ENCODE results near the gene ABCA13. TPM values are rescaled to one million over a fixed set of nuclear protein-coding genes. Genes with fewer than 3 reads are reported as not detected.
A peak's percentile ranks its signal among the peaks of the same experiment; 100 is the strongest.

Gene ABCA13
- polyA plus RNA-seq, 3 donors: 0.10 to 0.41 (median 0.37) TPM

- peaks cover under 1 to 8% of the 10 kb centered on the region in 2 donors for H3K27me3 ChIP-seq (ENCODE audit: control insufficient read depth in 2 of 2, insufficient read depth in 2 of 2, low read length in 2 of 2)
- TF ChIP-seq CTCF (IDR thresholded peaks at IDR 0.05): no peak
Measured at GRCh38 chr7:48518092-48518491, 346.8 kb downstream of the ABCA13 start.

GRCh38 chr7:48522692-48523091 lies 351.4 kb downstream of the ABCA13 start:
- Histone ChIP-seq H4K20me1 (ENCODE audit: insufficient read depth, low read length) (no peaks in the 10 kb centered on the region), H3K4me2 (replicated peaks; ENCODE audit: extremely low read depth, low read length, poor library complexity, severe bottlenecking) (no peak overlapping the region), H3K36me3 (replicated peaks in 1 of 2; ENCODE audit: control insufficient read depth in 1 of 2, insufficient read depth in 2 of 2, low read length in 2 of 2) (no peaks in the 10 kb centered on the region), H3K9ac (ENCODE audit: insufficient read depth, low read length, poor library complexity, severe bottlenecking) (no peak overlapping the region), H3K4me1 (ENCODE audit: control insufficient read depth in 1 of 2, insufficient read depth in 2 of 2, low read length in 2 of 2) (no peaks in the 10 kb centered on the region), H3K9me3 (replicated peaks in 1 of 2; ENCODE audit: control insufficient read depth in 1 of 2, insufficient read depth in 1 of 2, low read length in 2 of 2) (no peaks in the 10 kb centered on the region), H3K4me3 (replicated peaks in 1 of 3; ENCODE audit: low read depth in 2 of 3, low read length in 3 of 3) (no peak overlapping the region), H3K79me2 (ENCODE audit: insufficient read depth, low read length) (no peaks in the 10 kb centered on the region), H3K27ac (ENCODE audit: low read depth in 1 of 2, low read length in 2 of 2) (no peak overlapping the region), H2AFZ (ENCODE audit: insufficient read depth, low read depth, low read length, poor library complexity, severe bottlenecking) (no peak overlapping the region), H3K27me3 (ENCODE audit: control insufficient read depth in 2 of 2, insufficient read depth in 2 of 2, low read length in 2 of 2) (no peaks in the 10 kb centered on the region)
- Mint-ChIP-seq H3K27me3 (ENCODE audit: low read depth in 3 of 3) (peaks cover 2 to 8% (median 5%) of the 10 kb centered on the region in 3 donors), H3K9me3 (peaks cover 0 to 3% (median 0%) of the 10 kb centered on the region in 7 donors), H3K4me3 (no peak overlapping the region), H3K27ac (peak overlapping the region in 1 of 7 donors; percentile 73), H3K4me1 (no peaks in the 10 kb centered on the region), H3K36me3 (no peaks in the 10 kb centered on the region)
- intact Hi-C loops (cut with micrococcal nuclease): no loop called here
- DNase-seq: no peak
- TF ChIP-seq CTCF (IDR thresholded peaks at IDR 0.05): no peak

More at GRCh38 chr7:48518092-48518491, 346.8 kb downstream of the ABCA13 start:
- no peak for DNase-seq
- Histone ChIP-seq H4K20me1 (ENCODE audit: insufficient read depth, low read length) (no peaks in the 10 kb centered on the region), H3K4me3 (replicated peaks in 1 of 3; ENCODE audit: low read depth in 2 of 3, low read length in 3 of 3) (no peak overlapping the region), H2AFZ (ENCODE audit: insufficient read depth, low read depth, low read length, poor library complexity, severe bottlenecking) (no peak overlapping the region), H3K4me1 (ENCODE audit: control insufficient read depth in 1 of 2, insufficient read depth in 2 of 2, low read length in 2 of 2) (peaks cover 5 to 10% of the 10 kb centered on the region in 2 donors), H3K36me3 (replicated peaks in 1 of 2; ENCODE audit: control insufficient read depth in 1 of 2, insufficient read depth in 2 of 2, low read length in 2 of 2) (no peaks in the 10 kb centered on the region), H3K4me2 (replicated peaks; ENCODE audit: extremely low read depth, low read length, poor library complexity, severe bottlenecking) (no peak overlapping the region), H3K27ac (ENCODE audit: low read depth in 1 of 2, low read length in 2 of 2) (no peak overlapping the region), H3K9me3 (replicated peaks in 1 of 2; ENCODE audit: control insufficient read depth in 1 of 2, insufficient read depth in 1 of 2, low read length in 2 of 2) (no peaks in the 10 kb centered on the region), H3K9ac (ENCODE audit: insufficient read depth, low read length, poor library complexity, severe bottlenecking) (no peak overlapping the region), H3K79me2 (ENCODE audit: insufficient read depth, low read length) (no peaks in the 10 kb centered on the region)
- no CpG with 5 or more reads among the region's 2 CpGs for WGBS (ENCODE audit: insufficient coverage)
- Mint-ChIP-seq H3K4me3 (no peak overlapping the region), H3K36me3 (peaks cover 0 to 5% of the 10 kb centered on the region in 2 donors), H3K27ac (no peak overlapping the region), H3K27me3 (ENCODE audit: low read depth in 3 of 3) (peaks cover 5 to 12% (median 6%) of the 10 kb centered on the region in 3 donors), H3K9me3 (peaks cover 0 to 4% (median 0%) of the 10 kb centered on the region in 7 donors), H3K4me1 (peaks cover 8% of the 10 kb centered on the region)
- intact Hi-C loops (cut with micrococcal nuclease): no loop called here
